IMR-90 (cell line): ENCODE measurements around the gene BET1. TPM values are rescaled to one million over a fixed set of nuclear protein-coding genes. Genes with fewer than 3 reads are reported as not detected.

ENCODE experiments used
- ATAC-seq: fragments of 200-7000 bp; cut with Tn5 transposase; 2 replicates; pipeline ENCODE4 v1.9.1; 2020; ENCODE audit warnings: low read depth, mild to moderate bottlenecking, moderate library complexity
- BruUV-seq: library from RNA; stranded (reverse); fragments of 400-500 nt; replicated peaks from 2 replicates; lab custom pipeline; 2021; lab: Mats Ljungman, UMichigan
- CTCF ChIA-PET: fragments of 300-600 bp; formaldehyde crosslinking; extraction: SDS; loops from one replicate; lab custom pipeline; 2021; ENCODE audit warnings: antibody characterized with exemption; lab: Yijun Ruan, JAX
- POLR2A ChIA-PET: fragments of 300-600 bp; sonication (Branson Sonifier 250); formaldehyde crosslinking; loops from one replicate; lab custom pipeline; 2022; ENCODE audit warnings: antibody characterized with exemption; ENCODE audit not compliant: unreplicated experiment; lab: Charles Lee
- DNase-seq: peaks from one replicate; pipeline ENCODE4 v3.0.0; 2013
- H2AFZ ChIP-seq: replicated peaks from 2 replicates; pipeline ENCODE3; 2013; ENCODE audit warnings: low read length, mild to moderate bottlenecking; ENCODE audit not compliant: poor library complexity
- H2AK5ac ChIP-seq: 2 replicates; pipeline ENCODE4 v1.6.1; 2013; ENCODE audit warnings: low read depth, low read length, inconsistent platforms
- H2AK9ac ChIP-seq: replicated peaks from 2 replicates; pipeline ENCODE3; 2013; ENCODE audit warnings: mild to moderate bottlenecking, low read depth, low read length, moderate library complexity; ENCODE audit not compliant: poor library complexity
- H2BK120ac ChIP-seq: 2 replicates; pipeline ENCODE4 v1.6.1; 2013; ENCODE audit warnings: low read depth, low read length, inconsistent platforms
- H2BK15ac ChIP-seq: 3 replicates; pipeline ENCODE4 v1.6.1; 2013; ENCODE audit warnings: low read depth, low read length, inconsistent platforms
- H2BK20ac ChIP-seq: 2 replicates; pipeline ENCODE4 v1.6.1; 2013; ENCODE audit warnings: low read depth, mild to moderate bottlenecking, inconsistent platforms, low read length, moderate library complexity
- H2BK5ac ChIP-seq: 2 replicates; pipeline ENCODE4 v1.6.1; 2013; ENCODE audit warnings: mild to moderate bottlenecking, low read depth, low read length, inconsistent platforms; ENCODE audit not compliant: poor library complexity, severe bottlenecking
- H3K14ac ChIP-seq: replicated peaks from 2 replicates; pipeline ENCODE4 v1.6.1; 2013; ENCODE audit warnings: low read depth, low read length, inconsistent platforms
- H3K18ac ChIP-seq: 2 replicates; pipeline ENCODE4 v1.6.1; 2013; ENCODE audit warnings: low read depth, low read length, control low read depth
- H3K23ac ChIP-seq: 2 replicates; pipeline ENCODE4 v1.6.1; 2013; ENCODE audit warnings: low read depth, low read length, inconsistent platforms
- H3K27ac ChIP-seq: 2 replicates; pipeline ENCODE4 v1.5.1; 2013; ENCODE audit warnings: mild to moderate bottlenecking, control low read depth, low read length; ENCODE audit not compliant: insufficient read depth
- H3K27me3 ChIP-seq: 2 replicates; pipeline ENCODE4 v1.6.1; 2013; ENCODE audit warnings: low read length; ENCODE audit not compliant: control insufficient read depth, insufficient read depth
- H3K36me3 ChIP-seq: 2 replicates; pipeline ENCODE4 v1.6.1; 2013; ENCODE audit warnings: low read length, mixed read lengths; ENCODE audit not compliant: control insufficient read depth, insufficient read depth
- H3K4ac ChIP-seq: 2 replicates; pipeline ENCODE4 v1.6.1; 2013; ENCODE audit warnings: low read depth, low read length, inconsistent platforms
- H3K4me1 ChIP-seq: 2 replicates; pipeline ENCODE4 v1.6.1; 2013; ENCODE audit warnings: low read length, mixed read lengths; ENCODE audit not compliant: control insufficient read depth, insufficient read depth
- H3K4me2 ChIP-seq: 2 replicates; pipeline ENCODE4 v1.6.1; 2013; ENCODE audit warnings: low read depth, mild to moderate bottlenecking, control low read depth, low read length, moderate library complexity
- H3K4me3 ChIP-seq: 2 replicates; pipeline ENCODE4 v1.5.1; 2013; ENCODE audit warnings: low read depth, mild to moderate bottlenecking, control low read depth, low read length, moderate library complexity; ENCODE audit not compliant: insufficient read depth
- H3K56ac ChIP-seq: 2 replicates; pipeline ENCODE4 v1.6.1; 2013; ENCODE audit warnings: low read length, inconsistent platforms; ENCODE audit not compliant: insufficient read depth; ENCODE audit errors: extremely low read depth
- H3K79me1 ChIP-seq, 2 experiments: 2 replicates each; pipeline ENCODE4 v1.6.1; 2013; ENCODE audit warnings: low read length in 2 of 2, inconsistent platforms in 1 of 2, low read depth in 1 of 2
- H3K9ac ChIP-seq: 2 replicates; pipeline ENCODE4 v1.6.1; 2013; ENCODE audit warnings: low read depth, low read length, control low read depth
- H3K9me1 ChIP-seq: 2 replicates; pipeline ENCODE4 v1.6.1; 2013; ENCODE audit warnings: low read length, inconsistent platforms; ENCODE audit not compliant: insufficient read depth
- H3K9me3 ChIP-seq: 2 replicates; pipeline ENCODE4 v1.6.1; 2013; ENCODE audit warnings: low read length; ENCODE audit not compliant: control insufficient read depth, insufficient read depth
- H4K20me1 ChIP-seq: 2 replicates; pipeline ENCODE4 v1.6.1; 2013; ENCODE audit warnings: low read length, inconsistent platforms; ENCODE audit not compliant: insufficient read depth
- H4K5ac ChIP-seq: 2 replicates; pipeline ENCODE4 v1.6.1; 2013; ENCODE audit warnings: mild to moderate bottlenecking, low read depth, low read length, control low read depth
- H4K8ac ChIP-seq, 2 experiments: 2 replicates each; pipeline ENCODE4 v1.6.1; 2013; ENCODE audit warnings: low read depth in 2 of 2, low read length in 2 of 2, control low read depth in 1 of 2, inconsistent platforms in 1 of 2
- H4K91ac ChIP-seq: 2 replicates; pipeline ENCODE4 v1.6.1; 2013; ENCODE audit warnings: low read depth, low read length, inconsistent platforms; ENCODE audit not compliant: insufficient read depth
- BHLHE40 ChIP-seq: fragments of 150-350 bp; IDR thresholded peaks from 2 replicates; pipeline ENCODE4 v1.6.1; 2016; ENCODE audit warnings: mild to moderate bottlenecking, low read depth, low read length
- CEBPB ChIP-seq: IDR thresholded peaks from 2 replicates; pipeline ENCODE4 v1.6.1; 2012; ENCODE audit warnings: low read depth, low read length, improper control_type of control experiment
- CHD1 ChIP-seq: IDR thresholded peaks from 2 replicates; pipeline ENCODE4 v1.6.1; 2012; ENCODE audit warnings: low read depth, low read length, improper control_type of control experiment
- FOS ChIP-seq: fragments of 150-350 bp; IDR thresholded peaks from 2 replicates; pipeline ENCODE4 v1.6.1; 2016; ENCODE audit warnings: low read depth, low read length
- MAFK ChIP-seq: IDR thresholded peaks from 2 replicates; pipeline ENCODE4 v1.6.1; 2012; ENCODE audit warnings: low read depth, low read length, improper control_type of control experiment
- MAZ ChIP-seq: IDR thresholded peaks from 2 replicates; pipeline ENCODE4 v1.6.1; 2012; ENCODE audit warnings: low read depth, mild to moderate bottlenecking, low read length, improper control_type of control experiment, moderate library complexity, borderline replicate concordance
- MXI1 ChIP-seq: IDR thresholded peaks from 2 replicates; pipeline ENCODE4 v1.6.1; 2012; ENCODE audit warnings: low read depth, mild to moderate bottlenecking, low read length, moderate library complexity, borderline replicate concordance
- NFE2L2 ChIP-seq: fragments of 150-350 bp; IDR thresholded peaks from 2 replicates; pipeline ENCODE4 v1.6.1; 2016; ENCODE audit warnings: low read depth, mild to moderate bottlenecking, low read length
- POLR2A ChIP-seq: IDR thresholded peaks from 2 replicates; pipeline ENCODE4 v1.6.1; 2012; ENCODE audit warnings: mild to moderate bottlenecking, low read depth, low read length
- RAD21 ChIP-seq: IDR thresholded peaks from 2 replicates; pipeline ENCODE4 v1.6.1; 2012; ENCODE audit warnings: low read length, improper control_type of control experiment
- RCOR1 ChIP-seq: IDR thresholded peaks from 2 replicates; pipeline ENCODE4 v1.6.1; 2012; ENCODE audit warnings: mild to moderate bottlenecking, low read length, improper control_type of control experiment; ENCODE audit not compliant: insufficient replicate concordance
- RFX5 ChIP-seq: IDR thresholded peaks from 2 replicates; pipeline ENCODE4 v1.8.0; 2012; ENCODE audit warnings: low read depth, mild to moderate bottlenecking, low read length, moderate library complexity
- SMC3 ChIP-seq: fragments of 150-350 bp; IDR thresholded peaks from 2 replicates; pipeline ENCODE4 v1.6.1; 2016; ENCODE audit warnings: low read depth, mild to moderate bottlenecking, antibody characterized with exemption, low read length, moderate library complexity
- WGBS, 2 experiments: methylation state at CpG; one replicate each; pipeline versions ENCODE4 v1.1.5 to v1.1.7; 2013; ENCODE audit warnings: missing lambda C conversion rate in 2 of 2; ENCODE audit not compliant: insufficient read length in 1 of 2; ENCODE audit errors: extremely low coverage in 2 of 2; 5-methylcytosine and 5-hydroxymethylcytosine counted together
- dilution Hi-C: fragments of 300-500 bp; cut with HindIII; formaldehyde crosslinking; loops from one replicate; pipeline ENCODE4 v1.14.3; 2018; ENCODE audit warnings: low sequenced_read_pairs; ENCODE audit not compliant: unreplicated experiment
- in situ Hi-C: fragments of 300-500 bp; cut with MboI; formaldehyde crosslinking; loops from 3 replicates; pipeline ENCODE4 v1.14.3; 2019; ENCODE audit warnings: low sequenced_read_pairs, inconsistent platforms, mixed read lengths
- intact Hi-C: fragments of 100-400 bp; cut with micrococcal nuclease; formaldehyde crosslinking; loops from 2 replicates; pipeline ENCODE4 v1.10.0; 2022
- polyA plus RNA-seq, 3 experiments: library from polyadenylated mRNA; depleted of rRNA; stranded (reverse); fragments of >200 nt; gene quantifications; 2 replicates each; pipeline ENCODE4 v1.2.3, GENCODE V29; 2012; ENCODE audit warnings: low replicate concordance in 1 of 3
- total RNA-seq: library from RNA; depleted of rRNA; stranded (reverse); fragments of >200 nt; gene quantifications from 2 replicates; pipeline ENCODE4 v1.2.3, GENCODE V29; 2012
- TF ChIP-seq, protein P1 (sequence below): conservative IDR thresholded peaks from 2 replicates; pipeline ENCODE4 v1.5.1; 2012; ENCODE audit warnings: mild to moderate bottlenecking, low read depth, low read length, improper control_type of control experiment
- TF ChIP-seq, protein P2 (sequence below): fragments of 150-350 bp; IDR thresholded peaks from 2 replicates; pipeline ENCODE4 v1.6.1; 2017; ENCODE audit warnings: mild to moderate bottlenecking, antibody characterized with exemption, low read length, low read depth
- TF ChIP-seq, protein P3 (sequence below): fragments of 150-350 bp; IDR thresholded peaks from 2 replicates; pipeline ENCODE4 v1.6.1; 2016; ENCODE audit warnings: low read depth, mild to moderate bottlenecking, low read length, moderate library complexity, borderline replicate concordance

The BET1 gene
- total and polyA plus RNA-seq, 2 of the 4 experiments (the other 2 are of a cell fraction), result 9.9 to 33.2 TPM

DNA sequence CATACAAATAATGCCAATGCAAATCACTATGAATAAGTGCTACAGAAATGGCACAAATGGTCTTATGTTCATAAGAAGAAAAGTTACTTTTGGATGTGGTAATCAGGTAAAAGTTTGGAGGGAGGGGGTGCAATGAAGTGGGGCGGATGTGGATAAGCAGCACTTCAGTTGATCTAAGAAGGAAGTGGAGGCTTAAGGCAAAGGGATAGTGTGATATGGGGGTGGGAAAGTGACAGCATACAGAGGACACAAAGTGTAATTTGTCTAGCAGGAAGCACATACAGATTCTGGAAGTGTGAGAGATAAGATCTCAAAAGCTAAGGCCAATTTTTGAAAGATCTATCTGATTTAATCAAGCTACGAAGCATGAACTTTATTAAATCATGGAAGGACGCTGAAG, 6.3 kb downstream of the BET1 start:
- H3K23ac ChIP-seq, result no peak overlapping the region
- ATAC-seq (no peak), DNase-seq (no peak)
- no peak overlapping the region for H2BK5ac ChIP-seq
- dilution Hi-C loops, result no loop called here
- intact Hi-C loops, result no loop called here
- no peak overlapping the region for H3K18ac ChIP-seq
- H2AK5ac ChIP-seq, result no peak overlapping the region
- no peak overlapping the region for H3K56ac ChIP-seq
- H3K79me1 ChIP-seq, result peaks cover 18 to 33% of the 10 kb centered on the region in 2 experiments
- POLR2A ChIA-PET, result no interaction called here
- H3K4me1 ChIP-seq, result peaks cover 2% of the 10 kb centered on the region; the same call in 1 of the 2 replicates
- no peak overlapping the region for H4K8ac ChIP-seq
- H4K20me1 ChIP-seq, result peaks cover 4% of the 10 kb centered on the region; the same call in 1 of the 2 replicates
- H3K27ac ChIP-seq, result no peak overlapping the region
- TF ChIP-seq, protein P1, sequence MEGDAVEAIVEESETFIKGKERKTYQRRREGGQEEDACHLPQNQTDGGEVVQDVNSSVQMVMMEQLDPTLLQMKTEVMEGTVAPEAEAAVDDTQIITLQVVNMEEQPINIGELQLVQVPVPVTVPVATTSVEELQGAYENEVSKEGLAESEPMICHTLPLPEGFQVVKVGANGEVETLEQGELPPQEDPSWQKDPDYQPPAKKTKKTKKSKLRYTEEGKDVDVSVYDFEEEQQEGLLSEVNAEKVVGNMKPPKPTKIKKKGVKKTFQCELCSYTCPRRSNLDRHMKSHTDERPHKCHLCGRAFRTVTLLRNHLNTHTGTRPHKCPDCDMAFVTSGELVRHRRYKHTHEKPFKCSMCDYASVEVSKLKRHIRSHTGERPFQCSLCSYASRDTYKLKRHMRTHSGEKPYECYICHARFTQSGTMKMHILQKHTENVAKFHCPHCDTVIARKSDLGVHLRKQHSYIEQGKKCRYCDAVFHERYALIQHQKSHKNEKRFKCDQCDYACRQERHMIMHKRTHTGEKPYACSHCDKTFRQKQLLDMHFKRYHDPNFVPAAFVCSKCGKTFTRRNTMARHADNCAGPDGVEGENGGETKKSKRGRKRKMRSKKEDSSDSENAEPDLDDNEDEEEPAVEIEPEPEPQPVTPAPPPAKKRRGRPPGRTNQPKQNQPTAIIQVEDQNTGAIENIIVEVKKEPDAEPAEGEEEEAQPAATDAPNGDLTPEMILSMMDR, result no peak
- TF ChIP-seq, protein P2, sequence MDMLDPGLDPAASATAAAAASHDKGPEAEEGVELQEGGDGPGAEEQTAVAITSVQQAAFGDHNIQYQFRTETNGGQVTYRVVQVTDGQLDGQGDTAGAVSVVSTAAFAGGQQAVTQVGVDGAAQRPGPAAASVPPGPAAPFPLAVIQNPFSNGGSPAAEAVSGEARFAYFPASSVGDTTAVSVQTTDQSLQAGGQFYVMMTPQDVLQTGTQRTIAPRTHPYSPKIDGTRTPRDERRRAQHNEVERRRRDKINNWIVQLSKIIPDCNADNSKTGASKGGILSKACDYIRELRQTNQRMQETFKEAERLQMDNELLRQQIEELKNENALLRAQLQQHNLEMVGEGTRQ, result no peak
- TF ChIP-seq FOS, result no peak
- TF ChIP-seq, protein P3, sequence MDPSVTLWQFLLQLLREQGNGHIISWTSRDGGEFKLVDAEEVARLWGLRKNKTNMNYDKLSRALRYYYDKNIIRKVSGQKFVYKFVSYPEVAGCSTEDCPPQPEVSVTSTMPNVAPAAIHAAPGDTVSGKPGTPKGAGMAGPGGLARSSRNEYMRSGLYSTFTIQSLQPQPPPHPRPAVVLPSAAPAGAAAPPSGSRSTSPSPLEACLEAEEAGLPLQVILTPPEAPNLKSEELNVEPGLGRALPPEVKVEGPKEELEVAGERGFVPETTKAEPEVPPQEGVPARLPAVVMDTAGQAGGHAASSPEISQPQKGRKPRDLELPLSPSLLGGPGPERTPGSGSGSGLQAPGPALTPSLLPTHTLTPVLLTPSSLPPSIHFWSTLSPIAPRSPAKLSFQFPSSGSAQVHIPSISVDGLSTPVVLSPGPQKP, result no peak
- no peak for TF ChIP-seq CHD1
- no peak for TF ChIP-seq MAFK
- TF ChIP-seq RCOR1, result no peak
- TF ChIP-seq POLR2A, result no peak
- TF ChIP-seq CEBPB, result no peak
- TF ChIP-seq SMC3, result no peak
- TF ChIP-seq NFE2L2, result no peak
- TF ChIP-seq RAD21, result no peak
- TF ChIP-seq MXI1, result no peak
- no peak for TF ChIP-seq MAZ
- TF ChIP-seq BHLHE40, result no peak
- TF ChIP-seq RFX5, result no peak
- no peak overlapping the region for H3K9ac ChIP-seq
- H3K9me1 ChIP-seq, result peaks cover 9% of the 10 kb centered on the region
- H2BK20ac ChIP-seq, result no peak overlapping the region
- no peak overlapping the region for H4K5ac ChIP-seq
- no peak overlapping the region for H2BK120ac ChIP-seq
- no peak overlapping the region for H2BK15ac ChIP-seq
- in situ Hi-C loops, result no loop called here
- H3K27me3 ChIP-seq, result no peaks in the 10 kb centered on the region
- CTCF ChIA-PET, result no interaction called here
- no peaks in the 10 kb centered on the region for H3K9me3 ChIP-seq
- H3K14ac ChIP-seq, result no peak overlapping the region
- peaks cover 11% of the 10 kb centered on the region; the same call in 1 of the 2 replicates for H3K36me3 ChIP-seq
- no TSS peak for BruUV-seq
- no peak overlapping the region for H2AFZ ChIP-seq
- H3K4me3 ChIP-seq, result no peak overlapping the region
- no peak overlapping the region for H3K4me2 ChIP-seq
- no peak overlapping the region for H3K4ac ChIP-seq
- no peak overlapping the region for H4K91ac ChIP-seq
- no peak overlapping the region for H2AK9ac ChIP-seq
- 100% methylated on average over 2 of the region's 3 CpGs; no CpG with 5 or more reads in 1 of the 2 experiments for WGBS, 2 experiments
